Endothelial cell of umbilical vein (primary cell): ENCODE measurements around the gene HASPIN.

ENCODE experiments used
- CTCF ChIP-seq, 2 donors: IDR thresholded peaks; 1 replicate in 1 of 2; 2 replicates in 1 of 2; pipeline ENCODE4 v1.5.1; 2011; ENCODE audit warnings: low read length in 2 of 2, mild to moderate bottlenecking in 2 of 2, moderate library complexity in 2 of 2, control low read depth in 1 of 2, inconsistent platforms in 1 of 2, low read depth in 1 of 2; ENCODE audit not compliant: insufficient read depth in 1 of 2; ENCODE audit errors: extremely low read depth in 1 of 2
- EZH2 ChIP-seq: IDR thresholded peaks from 2 replicates; pipeline ENCODE4 v1.6.1; 2012; ENCODE audit warnings: borderline replicate concordance, low read depth, mild to moderate bottlenecking, moderate library complexity, low read length, inconsistent platforms; ENCODE audit not compliant: severe bottlenecking
- FOS ChIP-seq: IDR thresholded peaks from 2 replicates; pipeline ENCODE4 v1.6.1; 2011; ENCODE audit warnings: mild to moderate bottlenecking, low read length, moderate library complexity, borderline replicate concordance; ENCODE audit not compliant: insufficient read depth
- GATA2 ChIP-seq: IDR thresholded peaks from 2 replicates; pipeline ENCODE4 v1.7.0; 2011; ENCODE audit warnings: low read depth, mild to moderate bottlenecking, moderate library complexity, mixed read lengths, low read length; ENCODE audit not compliant: insufficient read length, insufficient read depth
- JUN ChIP-seq: IDR thresholded peaks from 2 replicates; pipeline ENCODE4 v1.6.1; 2011; ENCODE audit warnings: borderline replicate concordance, low read depth; ENCODE audit not compliant: insufficient read length, insufficient read depth
- MAX ChIP-seq: IDR thresholded peaks from 2 replicates; pipeline ENCODE4 v1.6.1; 2011; ENCODE audit not compliant: insufficient read depth, insufficient read length
- POLR2A ChIP-seq: IDR thresholded peaks from 2 replicates; pipeline ENCODE4 v1.6.1; 2012; ENCODE audit warnings: low read depth, mild to moderate bottlenecking, control low read depth, low read length
- POLR2AphosphoS5 ChIP-seq: IDR thresholded peaks from 2 replicates; pipeline ENCODE4 v1.6.1; 2012; ENCODE audit warnings: low read depth, mild to moderate bottlenecking, control low read depth, low read length, moderate library complexity; ENCODE audit not compliant: insufficient read depth

GRCh38 chr17:3759597-3760216 lies 36.0 kb downstream of the HASPIN start:
- TF ChIP-seq EZH2 (no peak), CTCF (IDR thresholded peaks at IDR 0.05; ENCODE audit: extremely low read depth in 1 of 2, insufficient read depth in 1 of 2, low read depth in 1 of 2, low read length in 2 of 2) (no peak), MAX (no peak), FOS (no peak), POLR2A (no peak), POLR2AphosphoS5 (no peak), JUN (no peak), GATA2 (no peak)
